GM21360 (cell line): Measurements from ENCODE around the gene FAM111A.

ENCODE experiments used
- ATAC-seq: cut with Tn5 transposase; IDR thresholded peaks from one replicate; pipeline ENCODE4 v1.9.1; 2021; ENCODE audit warnings: mild to moderate bottlenecking, moderate library complexity; ENCODE audit not compliant: unreplicated experiment

Gene FAM111A

DNA sequence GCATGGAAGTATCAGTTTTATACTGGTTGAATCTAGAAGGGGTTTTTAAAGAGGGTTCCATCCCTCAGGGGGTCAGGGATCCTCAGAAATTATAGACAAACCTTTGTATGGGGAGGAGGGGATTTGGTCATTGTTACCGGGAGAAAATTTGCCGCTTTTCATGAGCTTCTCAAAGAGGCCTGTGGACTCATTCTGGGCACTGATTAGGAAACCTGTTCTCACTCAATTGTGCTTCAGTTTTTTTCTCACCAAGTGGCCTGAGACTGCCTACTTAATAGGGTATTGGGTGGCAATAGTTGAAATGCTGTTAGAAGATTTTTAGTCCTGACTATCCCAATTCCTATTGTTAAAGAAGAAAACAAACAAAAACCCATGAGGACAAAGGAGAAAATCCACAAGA, 56.1 kb downstream of the FAM111A start:
- ATAC-seq = no peak

DNA sequence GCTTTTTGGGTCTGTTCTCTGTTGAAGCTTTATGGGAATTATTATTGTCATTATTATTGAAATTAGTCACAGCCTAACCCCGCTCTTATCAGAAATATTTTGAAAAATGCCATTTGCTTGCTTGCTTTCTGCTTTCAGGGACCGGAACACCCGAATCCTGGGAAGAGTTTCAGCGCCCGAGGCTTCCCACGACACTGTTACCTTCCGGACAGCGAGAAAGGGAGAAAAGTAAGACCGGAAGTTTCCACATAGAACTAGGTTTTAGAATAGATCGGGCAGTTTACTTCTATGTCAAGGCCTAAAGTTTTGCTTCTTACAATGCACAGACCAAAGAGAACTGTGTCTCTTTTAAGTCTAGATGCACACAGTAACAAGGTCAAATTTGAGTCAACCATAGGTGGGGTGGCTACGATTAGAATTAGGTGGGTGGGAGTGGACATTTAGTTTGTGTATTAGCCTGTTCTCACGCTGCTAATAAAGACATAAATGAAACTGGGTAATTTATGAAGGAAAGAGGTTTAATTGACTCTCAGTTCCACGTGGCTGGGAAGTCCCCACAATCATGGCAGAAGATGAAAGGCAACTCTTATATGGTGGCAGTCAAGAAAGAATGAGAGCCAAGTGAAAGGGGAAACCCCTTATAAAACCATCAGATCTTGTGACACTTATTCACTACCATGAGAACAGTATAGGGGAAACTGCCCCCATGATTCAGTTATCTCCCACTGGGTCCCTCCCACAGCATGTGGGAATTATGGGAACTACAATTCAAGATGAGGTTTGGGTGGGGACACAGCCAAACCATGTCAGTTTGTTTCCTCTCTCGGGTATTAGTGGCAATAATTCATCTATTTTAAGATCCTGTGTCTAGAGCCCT, 57.1 kb downstream of the FAM111A start:
- peak; percentile 58 for ATAC-seq

DNA sequence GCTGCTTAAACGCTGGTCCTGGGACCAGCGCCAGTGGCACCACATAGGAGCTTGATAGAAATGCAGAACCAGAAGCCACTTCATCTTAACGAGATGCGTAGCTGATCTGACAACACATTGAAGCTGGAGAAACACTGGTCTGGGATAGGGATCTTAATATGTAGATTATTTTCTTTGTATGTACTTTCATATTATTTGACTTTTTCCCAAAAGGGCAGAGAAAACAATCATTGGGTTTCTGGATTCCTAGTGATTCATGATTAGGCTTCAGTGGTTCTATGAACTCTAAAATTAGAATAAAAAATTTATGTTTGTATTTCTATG, 57.7 kb downstream of the FAM111A start:
- ATAC-seq = no peak

DNA sequence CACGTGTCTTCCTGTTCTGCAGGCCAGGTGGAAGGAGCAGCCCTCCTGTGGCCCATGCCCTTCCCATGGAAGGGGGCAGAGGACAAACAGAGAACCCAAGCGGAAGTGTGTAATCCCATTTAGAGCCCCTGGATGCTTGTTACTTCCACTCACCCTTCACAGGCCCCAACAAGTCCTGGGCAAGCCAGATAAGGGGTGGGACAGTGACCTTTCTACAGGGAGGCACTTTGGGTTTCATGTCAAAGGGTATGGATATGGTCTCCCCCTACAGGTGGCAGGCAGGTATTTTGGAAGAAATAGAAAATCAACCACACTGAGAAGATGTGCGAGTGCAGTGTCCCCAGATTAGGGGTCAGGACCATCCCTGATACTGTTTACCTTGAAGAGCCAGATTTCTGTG, 58.7 kb downstream of the FAM111A start:
- ATAC-seq = no peak
